MM.1S (cell line): ENCODE measurements around the gene PCIF1.

Source experiments
- DNase-seq: peaks from one replicate; pipeline ENCODE4 v3.0.0-alpha.2; 2015
- H2AFZ ChIP-seq: fragments of 300-600 bp; sonication (generic); 2 replicates; pipeline ENCODE4 v1.6.0; 2016; ENCODE audit warnings: antibody characterized with exemption, low read length
- H3F3A ChIP-seq: fragments of 300-600 bp; sonication (generic); 2 replicates; pipeline ENCODE4 v1.6.1; 2016; ENCODE audit warnings: mild to moderate bottlenecking, antibody characterized with exemption, low read length, moderate library complexity, mixed read lengths; ENCODE audit not compliant: insufficient read depth
- H3K27ac ChIP-seq: fragments of 300-600 bp; sonication (generic); 2 replicates; pipeline ENCODE4 v1.5.1; 2016; ENCODE audit warnings: mild to moderate bottlenecking, low read length
- H3K27me3 ChIP-seq: fragments of 300-600 bp; sonication (generic); replicated peaks from 2 replicates; pipeline ENCODE4 v1.6.0; 2016; ENCODE audit warnings: low read length; ENCODE audit not compliant: insufficient read depth
- H3K36me3 ChIP-seq: fragments of 300-600 bp; sonication (generic); replicated peaks from 2 replicates; pipeline ENCODE4 v1.6.1; 2016; ENCODE audit warnings: mild to moderate bottlenecking, low read length, mixed read lengths; ENCODE audit not compliant: insufficient read depth
- H3K4me1 ChIP-seq: fragments of 300-600 bp; sonication (generic); 2 replicates; pipeline ENCODE4 v1.6.1; 2016; ENCODE audit warnings: low read length, mixed read lengths
- H3K4me2 ChIP-seq: fragments of 300-600 bp; sonication (generic); 2 replicates; pipeline ENCODE4 v1.6.0; 2016; ENCODE audit warnings: low read depth, low read length
- H3K4me3 ChIP-seq: fragments of 300-600 bp; sonication (generic); 2 replicates; pipeline ENCODE4 v1.5.1; 2016; ENCODE audit warnings: low read length, mixed read lengths
- H3K79me2 ChIP-seq: fragments of 300-600 bp; sonication (generic); 2 replicates; pipeline ENCODE4 v1.6.1; 2016; ENCODE audit warnings: mixed run types, low read length, mixed read lengths
- H3K9ac ChIP-seq: fragments of 300-600 bp; sonication (generic); 2 replicates; pipeline ENCODE4 v1.6.1; 2016; ENCODE audit warnings: low read length, mixed read lengths
- H3K9me2 ChIP-seq: fragments of 300-600 bp; sonication (generic); replicated peaks from 2 replicates; pipeline ENCODE4 v1.6.1; 2016; ENCODE audit warnings: mild to moderate bottlenecking, low read length, mixed read lengths; ENCODE audit not compliant: insufficient read depth
- H3K9me3 ChIP-seq: fragments of 300-600 bp; sonication (generic); replicated peaks from 2 replicates; pipeline ENCODE4 v1.6.1; 2016; ENCODE audit warnings: mild to moderate bottlenecking, low read length, mixed read lengths; ENCODE audit not compliant: insufficient read depth
- H4K20me1 ChIP-seq: fragments of 300-600 bp; sonication (generic); 2 replicates; pipeline ENCODE4 v1.6.1; 2016; ENCODE audit warnings: mild to moderate bottlenecking, low read length, moderate library complexity, mixed read lengths; ENCODE audit not compliant: insufficient read depth
- EZH2 ChIP-seq: fragments of 300-600 bp; sonication (generic); optimal IDR thresholded peaks from 2 replicates; pipeline ENCODE3; 2017; ENCODE audit warnings: low read depth, mild to moderate bottlenecking, antibody characterized with exemption, low read length, mixed read lengths
- EZH2phosphoT487 ChIP-seq: fragments of 300-600 bp; sonication (generic); IDR thresholded peaks from 2 replicates; pipeline ENCODE4 v1.6.1; 2018; ENCODE audit warnings: antibody characterized with exemption, low read length
- TF ChIP-seq, protein P1 (sequence below): fragments of 300-600 bp; sonication (generic); IDR thresholded peaks from 2 replicates; pipeline ENCODE4 v1.5.1; 2016; ENCODE audit warnings: antibody characterized with exemption, low read length, mixed read lengths

The PCIF1 gene

DNA sequence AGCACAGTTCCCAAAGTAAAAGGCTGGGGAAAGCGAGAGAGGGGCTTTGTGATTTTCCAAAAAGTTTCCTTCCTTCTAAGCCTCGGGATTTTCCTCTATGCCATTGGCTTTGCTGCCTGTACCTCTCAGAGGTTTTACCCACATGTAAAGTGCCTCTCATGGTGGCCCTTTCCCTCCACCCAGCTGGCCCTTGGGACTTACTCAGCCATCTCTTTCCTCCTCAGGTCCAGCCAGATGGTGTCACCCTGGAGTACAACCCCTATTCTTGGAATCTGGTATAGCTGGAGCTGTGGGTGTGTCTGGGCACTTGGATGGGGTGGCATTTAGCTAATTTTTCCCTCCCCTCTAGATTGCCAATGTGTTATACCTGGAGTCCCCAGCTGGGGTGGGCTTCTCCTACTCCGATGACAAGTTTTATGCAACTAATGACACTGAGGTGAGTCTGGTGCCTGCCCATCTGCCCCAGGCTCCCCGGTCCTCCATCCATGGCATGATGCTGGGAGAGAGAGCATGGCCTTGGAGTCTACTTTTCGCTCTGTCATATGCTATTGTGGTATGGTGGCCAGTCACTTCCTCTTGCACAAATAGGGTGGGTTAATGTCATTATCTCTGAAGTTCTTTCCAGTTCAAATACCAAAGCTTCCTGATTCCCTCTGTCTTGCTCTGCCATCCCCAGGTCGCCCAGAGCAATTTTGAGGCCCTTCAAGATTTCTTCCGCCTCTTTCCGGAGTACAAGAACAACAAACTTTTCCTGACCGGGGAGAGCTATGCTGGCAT is 42.2 kb upstream of the PCIF1 start:
- no peak for DNase-seq
- H3K27ac ChIP-seq: peak overlapping the region; percentile 71; the same call in 1 of the 2 replicates

GRCh38 chr20:45892828-45893500 is 41.5 kb upstream of the PCIF1 start:
- TF ChIP-seq, protein P1, sequence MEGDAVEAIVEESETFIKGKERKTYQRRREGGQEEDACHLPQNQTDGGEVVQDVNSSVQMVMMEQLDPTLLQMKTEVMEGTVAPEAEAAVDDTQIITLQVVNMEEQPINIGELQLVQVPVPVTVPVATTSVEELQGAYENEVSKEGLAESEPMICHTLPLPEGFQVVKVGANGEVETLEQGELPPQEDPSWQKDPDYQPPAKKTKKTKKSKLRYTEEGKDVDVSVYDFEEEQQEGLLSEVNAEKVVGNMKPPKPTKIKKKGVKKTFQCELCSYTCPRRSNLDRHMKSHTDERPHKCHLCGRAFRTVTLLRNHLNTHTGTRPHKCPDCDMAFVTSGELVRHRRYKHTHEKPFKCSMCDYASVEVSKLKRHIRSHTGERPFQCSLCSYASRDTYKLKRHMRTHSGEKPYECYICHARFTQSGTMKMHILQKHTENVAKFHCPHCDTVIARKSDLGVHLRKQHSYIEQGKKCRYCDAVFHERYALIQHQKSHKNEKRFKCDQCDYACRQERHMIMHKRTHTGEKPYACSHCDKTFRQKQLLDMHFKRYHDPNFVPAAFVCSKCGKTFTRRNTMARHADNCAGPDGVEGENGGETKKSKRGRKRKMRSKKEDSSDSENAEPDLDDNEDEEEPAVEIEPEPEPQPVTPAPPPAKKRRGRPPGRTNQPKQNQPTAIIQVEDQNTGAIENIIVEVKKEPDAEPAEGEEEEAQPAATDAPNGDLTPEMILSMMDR: no peak
- no peak for TF ChIP-seq EZH2
- TF ChIP-seq EZH2phosphoT487: no peak
- Histone ChIP-seq H3K36me3 (no peaks in the 10 kb centered on the region), H4K20me1 (no peaks in the 10 kb centered on the region), H3K4me1 (peaks cover 14% of the 10 kb centered on the region), H3K4me2 (peak overlapping the region; percentile 98), H2AFZ (peak overlapping the region; percentile 25), H3K27ac (peak overlapping the region; percentile 71), H3F3A (peaks cover 21% of the 10 kb centered on the region), H3K4me3 (peak overlapping the region; percentile 80; the same call in 1 of the 2 replicates), H3K79me2 (peaks cover 18% of the 10 kb centered on the region), H3K27me3 (no peaks in the 10 kb centered on the region), H3K9me3 (no peaks in the 10 kb centered on the region), H3K9ac (peak overlapping the region; percentile 30; the same call in 1 of the 2 replicates), H3K9me2 (no peaks in the 10 kb centered on the region)
- peak; percentile 69 for DNase-seq

More for the DNA sequence above, 42.2 kb upstream of the PCIF1 start:
- Histone ChIP-seq H3K36me3 (no peaks in the 10 kb centered on the region), H3K4me2 (peak overlapping the region; percentile 98), H3K9me2 (no peaks in the 10 kb centered on the region), H3K9me3 (no peaks in the 10 kb centered on the region), H2AFZ (peak overlapping the region; percentile 98; the same call in 1 of the 2 replicates), H3K4me3 (peak overlapping the region; percentile 80), H3K4me1 (peaks cover 14% of the 10 kb centered on the region), H4K20me1 (no peaks in the 10 kb centered on the region), H3F3A (peaks cover 21% of the 10 kb centered on the region), H3K9ac (peak overlapping the region; percentile 72; the same call in 1 of the 2 replicates), H3K27me3 (no peaks in the 10 kb centered on the region), H3K79me2 (peaks cover 18% of the 10 kb centered on the region)
- no peak for TF ChIP-seq EZH2
- TF ChIP-seq EZH2phosphoT487: no peak
- TF ChIP-seq, protein P1: no peak

DNA sequence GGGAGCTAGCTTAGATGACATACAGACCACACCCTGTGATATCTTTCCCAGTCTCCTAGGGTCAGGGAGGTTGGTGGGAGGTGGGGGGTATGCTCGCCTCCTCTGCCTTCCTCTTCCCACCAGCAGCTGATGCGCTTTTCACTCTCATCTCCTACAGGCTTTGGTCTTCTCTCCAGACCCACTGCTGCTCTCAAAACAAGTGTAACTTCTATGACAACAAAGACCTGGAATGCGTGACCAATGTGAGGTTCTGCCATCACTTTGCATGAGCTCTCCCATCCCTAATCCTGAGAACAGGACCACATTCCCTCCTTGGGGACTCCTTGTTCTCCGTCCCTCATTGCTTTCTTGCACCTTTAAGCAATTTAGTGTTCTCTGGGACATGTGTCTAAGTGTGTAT is 40.7 kb upstream of the PCIF1 start:
- Histone ChIP-seq H3K4me2 (no peak overlapping the region), H3F3A (peaks cover 21% of the 10 kb centered on the region), H3K4me1 (peaks cover 14% of the 10 kb centered on the region), H3K4me3 (no peak overlapping the region), H2AFZ (no peak overlapping the region), H3K9ac (no peak overlapping the region), H3K36me3 (no peaks in the 10 kb centered on the region), H3K9me2 (no peaks in the 10 kb centered on the region), H3K9me3 (no peaks in the 10 kb centered on the region), H4K20me1 (no peaks in the 10 kb centered on the region), H3K27ac (no peak overlapping the region; the same call in 1 of the 2 replicates), H3K79me2 (peaks cover 18% of the 10 kb centered on the region), H3K27me3 (no peaks in the 10 kb centered on the region)
- TF ChIP-seq EZH2 (no peak), EZH2phosphoT487 (no peak)
- TF ChIP-seq, protein P1: no peak
- no peak for DNase-seq
